Measurements from ENCODE around the gene FILIP1. TPM values are rescaled to one million over a fixed set of nuclear protein-coding genes. Genes with fewer than 3 reads are reported as not detected.

FILIP1 gene
- total RNA-seq (2021; fragmentation: NEBNext Ultra II Directional; extraction: Animal tissue kit (Norgen Biotek cat#: 25700)) (5.0 and 5.7 TPM in 2 replicates), polyA plus RNA-seq (2011; rRNA removed) (2.0 and 2.4 TPM in 2 replicates), polyA minus RNA-seq (2011; rRNA and poly(A)+ RNA removed) (5.4 and 10.6 TPM in 2 replicates)
- polyA plus RNA-seq (2011; cell fraction: cytosol; rRNA removed): 4.7 TPM
- polyA plus RNA-seq (2011; cell fraction: nucleus; rRNA removed): 8.2 TPM
- polyA plus RNA-seq (2012, experiment 1 of 2): 2.8 to 4.3 TPM (median 4.0 TPM) in 4 replicates
- polyA plus RNA-seq (2012, experiment 2 of 2): 0.10 TPM
- 5.2 TPM for polyA plus RNA-seq (2013, experiment 1 of 2)
- 4.2 TPM for polyA plus RNA-seq (2013, experiment 2 of 2)
- 3.6 TPM for polyA minus RNA-seq (2011; cell fraction: cytosol; rRNA and poly(A)+ RNA removed)
- polyA minus RNA-seq (2011; cell fraction: nucleus; rRNA and poly(A)+ RNA removed): 13.5 TPM
- long read RNA-seq, experiment 1, partial matches to known transcripts: 2 of 3 reads
- long read RNA-seq, experiment 1, other reads (novel, unspliced or antisense): 1 of 3 reads
- long read RNA-seq, experiment 2, partial matches to known transcripts: 3 of 6 reads
- long read RNA-seq, experiment 2, other reads (novel, unspliced or antisense): 0 of 6 reads

GRCh38 chr6:75493400-75494064, at the start of gene FILIP1:
FILIP1 (minus strand) TSS chr6:75493800; CDS start chr6:75414972, 78,828 bp downstream.
- Histone ChIP-seq H3K4me2 (ENCODE audit: insufficient read depth in 1 of 2, low read depth in 2 of 2, low read length in 2 of 2) (no peak within 1 kb of the TSS), H3K9ac (replicated peaks in 1 of 4; ENCODE audit: extremely low read depth in 1 of 4, low read depth in 3 of 4, low read length in 3 of 4) (no peak within 1 kb of the TSS), H4K20me1 (replicated peaks in 1 of 2; ENCODE audit: control insufficient read depth in 1 of 2, insufficient read depth in 2 of 2, low read length in 2 of 2) (no peaks in the 10 kb centered on the region), H4K5ac (ENCODE audit: insufficient read length, low read depth, low read length) (no peak within 1 kb of the TSS), H3K23me2 (ENCODE audit: low read depth, low read length) (no peaks in the 10 kb centered on the region), H3K27me3 (replicated peaks in 1 of 4; ENCODE audit: control insufficient read depth in 3 of 4, extremely low read depth in 1 of 4, insufficient read depth in 3 of 4, low read length in 3 of 4) (no peaks in the 10 kb centered on the region), H2BK12ac (ENCODE audit: low read depth, low read length) (no peak within 1 kb of the TSS), H3K36me3 (ENCODE audit: control insufficient read depth in 2 of 4, insufficient read depth in 4 of 4, low read length in 3 of 4) (no peaks in the 10 kb centered on the region), H3K18ac (ENCODE audit: extremely low read depth, low read length) (no peak within 1 kb of the TSS), H2BK15ac (ENCODE audit: low read length) (no peak within 1 kb of the TSS), H3K4ac (replicated peaks; ENCODE audit: insufficient read length, low read depth, low read length) (no peak within 1 kb of the TSS), H3K79me1 (ENCODE audit: low read depth, low read length) (no peaks in the 10 kb centered on the region), H3K27ac (ENCODE audit: low read depth, low read length) (no peak within 1 kb of the TSS), H2BK120ac (replicated peaks; ENCODE audit: low read depth, low read length) (no peak within 1 kb of the TSS), H2AFZ (ENCODE audit: low read length) (peak within 1 kb of the TSS; percentile 61), H3K4me1 (replicated peaks in 1 of 4; ENCODE audit: control insufficient read depth in 3 of 4, insufficient read depth in 4 of 4, low read length in 3 of 4) (peaks cover 0 to 3% (median 0%) of the 10 kb centered on the region in 4 experiments; a peak in 3 of 7 replicates), H2AK5ac (ENCODE audit: low read depth, low read length) (no peak within 1 kb of the TSS), H3K23ac (ENCODE audit: insufficient read length) (no peak within 1 kb of the TSS), H4K8ac (ENCODE audit: extremely low read depth, insufficient read depth, low read length) (no peak within 1 kb of the TSS; the same call in 1 of the 2 replicates), H3K79me2 (ENCODE audit: control insufficient read depth in 1 of 2, insufficient read depth in 2 of 2, low read length in 2 of 2) (no peaks in the 10 kb centered on the region), H2BK5ac (ENCODE audit: low read depth, low read length) (no peak within 1 kb of the TSS), H3K9me3 (ENCODE audit: insufficient read depth in 2 of 2, low read depth in 1 of 2, low read length in 1 of 2) (no peaks in the 10 kb centered on the region), H3K56ac (replicated peaks; ENCODE audit: insufficient read length, low read depth, low read length) (no peak within 1 kb of the TSS), H3K14ac (ENCODE audit: insufficient read length) (no peak within 1 kb of the TSS), H4K91ac (replicated peaks; ENCODE audit: insufficient read length, low read length) (no peak within 1 kb of the TSS), H2BK20ac (ENCODE audit: low read length) (no peak within 1 kb of the TSS), H3K4me3 (ENCODE audit: extremely low read depth in 1 of 4, insufficient read depth in 2 of 4, low read depth in 3 of 4, low read length in 4 of 4) (no peak within 1 kb of the TSS)
- no peak for FAIRE-seq
- no peak for DNase-seq (ENCODE audit: low read depth in 1 of 2, low spot score in 2 of 2)
- ChIA-PET POLR2A (ENCODE audit: partially characterized antibody) (interaction anchor here (1.0 kb wide), 1 partner anchor 19 kb away, joined by 3 read pairs; no protein-coding TSS in a partner anchor), CTCF (ENCODE audit: partially characterized antibody) (interaction anchor here (1.1 to 2.6 kb wide), 5 partner anchors 9 to 118 kb away, joined by 3 to 12 read pairs (median 4); no protein-coding TSS in a partner anchor)
- 84% methylated on average over 10 of the region's 10 CpGs; no CpG with 5 or more reads in 1 of the 2 experiments for WGBS, 2 experiments (ENCODE audit: extremely low coverage in 1 of 2, insufficient coverage in 1 of 2, insufficient read length in 1 of 2, insufficient replicate concordance in 2 of 2, low coverage in 1 of 2, low lambda C conversion rate in 2 of 2, missing lambda C conversion rate in 1 of 2)
- no peak for TF ChIP-seq YY1 (IDR thresholded peaks at IDR 0.05; ENCODE audit: low read depth, low read length)
- TF ChIP-seq MAX (IDR thresholded peaks at IDR 0.05): no peak
- TF ChIP-seq KDM1A (IDR thresholded peaks at IDR 0.05; ENCODE audit: borderline replicate concordance, low read length): no peak
- TF ChIP-seq ATF3 (IDR thresholded peaks at IDR 0.05; ENCODE audit: insufficient read depth, low read depth, low read length): no peak
- no peak for TF ChIP-seq SUZ12 (IDR thresholded peaks at IDR 0.05; ENCODE audit: low read length)
- TF ChIP-seq FOSL1 (IDR thresholded peaks at IDR 0.05; ENCODE audit: insufficient read depth, low read depth, low read length): no peak
- no peak for TF ChIP-seq SRF (IDR thresholded peaks at IDR 0.05; ENCODE audit: low read depth, low read length)
- no peak for TF ChIP-seq RAD21 (IDR thresholded peaks at IDR 0.05 in 1 of 2, conservative IDR thresholded peaks at IDR 0.05 in 1 of 2; ENCODE audit: low read depth in 2 of 2, low read length in 2 of 2)

Measured in H1 (cell line).